ENCODE data around the gene ENDOD1. TPM values are rescaled to one million over a fixed set of nuclear protein-coding genes. Genes with fewer than 3 reads are reported as not detected.

The ENDOD1 gene
- total and polyA plus RNA-seq, 2 experiments from 2014 or later = 0.76 to 4.0 TPM

DNA sequence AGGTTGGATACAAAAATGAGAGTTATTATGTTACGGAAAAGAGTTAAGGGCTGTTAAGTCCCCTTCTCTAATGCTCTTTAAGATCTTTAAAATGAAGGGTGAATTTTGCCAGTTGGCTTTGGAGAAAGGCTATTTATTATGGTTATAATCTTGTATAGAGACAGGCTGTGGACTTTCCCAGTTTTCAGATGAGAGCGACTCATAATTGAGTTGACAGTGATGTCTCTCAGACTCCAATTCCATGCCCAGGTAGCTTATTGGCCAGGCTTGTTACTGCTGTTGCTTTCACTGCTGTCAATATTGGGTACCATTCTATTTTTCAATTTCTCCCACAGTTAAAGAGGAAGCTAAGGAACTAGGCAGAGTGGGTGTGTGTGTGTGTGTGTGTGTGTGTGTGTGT, 13.1 kb downstream of the ENDOD1 start (continued):
- TF ChIP-seq EZH2phosphoT487 (IDR thresholded peaks at IDR 0.05; ENCODE audit: unreplicated experiment) = no peak
- TF ChIP-seq, protein P1, sequence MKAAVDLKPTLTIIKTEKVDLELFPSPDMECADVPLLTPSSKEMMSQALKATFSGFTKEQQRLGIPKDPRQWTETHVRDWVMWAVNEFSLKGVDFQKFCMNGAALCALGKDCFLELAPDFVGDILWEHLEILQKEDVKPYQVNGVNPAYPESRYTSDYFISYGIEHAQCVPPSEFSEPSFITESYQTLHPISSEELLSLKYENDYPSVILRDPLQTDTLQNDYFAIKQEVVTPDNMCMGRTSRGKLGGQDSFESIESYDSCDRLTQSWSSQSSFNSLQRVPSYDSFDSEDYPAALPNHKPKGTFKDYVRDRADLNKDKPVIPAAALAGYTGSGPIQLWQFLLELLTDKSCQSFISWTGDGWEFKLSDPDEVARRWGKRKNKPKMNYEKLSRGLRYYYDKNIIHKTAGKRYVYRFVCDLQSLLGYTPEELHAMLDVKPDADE (IDR thresholded peaks at IDR 0.05) = no peak
- TF ChIP-seq, protein P2, sequence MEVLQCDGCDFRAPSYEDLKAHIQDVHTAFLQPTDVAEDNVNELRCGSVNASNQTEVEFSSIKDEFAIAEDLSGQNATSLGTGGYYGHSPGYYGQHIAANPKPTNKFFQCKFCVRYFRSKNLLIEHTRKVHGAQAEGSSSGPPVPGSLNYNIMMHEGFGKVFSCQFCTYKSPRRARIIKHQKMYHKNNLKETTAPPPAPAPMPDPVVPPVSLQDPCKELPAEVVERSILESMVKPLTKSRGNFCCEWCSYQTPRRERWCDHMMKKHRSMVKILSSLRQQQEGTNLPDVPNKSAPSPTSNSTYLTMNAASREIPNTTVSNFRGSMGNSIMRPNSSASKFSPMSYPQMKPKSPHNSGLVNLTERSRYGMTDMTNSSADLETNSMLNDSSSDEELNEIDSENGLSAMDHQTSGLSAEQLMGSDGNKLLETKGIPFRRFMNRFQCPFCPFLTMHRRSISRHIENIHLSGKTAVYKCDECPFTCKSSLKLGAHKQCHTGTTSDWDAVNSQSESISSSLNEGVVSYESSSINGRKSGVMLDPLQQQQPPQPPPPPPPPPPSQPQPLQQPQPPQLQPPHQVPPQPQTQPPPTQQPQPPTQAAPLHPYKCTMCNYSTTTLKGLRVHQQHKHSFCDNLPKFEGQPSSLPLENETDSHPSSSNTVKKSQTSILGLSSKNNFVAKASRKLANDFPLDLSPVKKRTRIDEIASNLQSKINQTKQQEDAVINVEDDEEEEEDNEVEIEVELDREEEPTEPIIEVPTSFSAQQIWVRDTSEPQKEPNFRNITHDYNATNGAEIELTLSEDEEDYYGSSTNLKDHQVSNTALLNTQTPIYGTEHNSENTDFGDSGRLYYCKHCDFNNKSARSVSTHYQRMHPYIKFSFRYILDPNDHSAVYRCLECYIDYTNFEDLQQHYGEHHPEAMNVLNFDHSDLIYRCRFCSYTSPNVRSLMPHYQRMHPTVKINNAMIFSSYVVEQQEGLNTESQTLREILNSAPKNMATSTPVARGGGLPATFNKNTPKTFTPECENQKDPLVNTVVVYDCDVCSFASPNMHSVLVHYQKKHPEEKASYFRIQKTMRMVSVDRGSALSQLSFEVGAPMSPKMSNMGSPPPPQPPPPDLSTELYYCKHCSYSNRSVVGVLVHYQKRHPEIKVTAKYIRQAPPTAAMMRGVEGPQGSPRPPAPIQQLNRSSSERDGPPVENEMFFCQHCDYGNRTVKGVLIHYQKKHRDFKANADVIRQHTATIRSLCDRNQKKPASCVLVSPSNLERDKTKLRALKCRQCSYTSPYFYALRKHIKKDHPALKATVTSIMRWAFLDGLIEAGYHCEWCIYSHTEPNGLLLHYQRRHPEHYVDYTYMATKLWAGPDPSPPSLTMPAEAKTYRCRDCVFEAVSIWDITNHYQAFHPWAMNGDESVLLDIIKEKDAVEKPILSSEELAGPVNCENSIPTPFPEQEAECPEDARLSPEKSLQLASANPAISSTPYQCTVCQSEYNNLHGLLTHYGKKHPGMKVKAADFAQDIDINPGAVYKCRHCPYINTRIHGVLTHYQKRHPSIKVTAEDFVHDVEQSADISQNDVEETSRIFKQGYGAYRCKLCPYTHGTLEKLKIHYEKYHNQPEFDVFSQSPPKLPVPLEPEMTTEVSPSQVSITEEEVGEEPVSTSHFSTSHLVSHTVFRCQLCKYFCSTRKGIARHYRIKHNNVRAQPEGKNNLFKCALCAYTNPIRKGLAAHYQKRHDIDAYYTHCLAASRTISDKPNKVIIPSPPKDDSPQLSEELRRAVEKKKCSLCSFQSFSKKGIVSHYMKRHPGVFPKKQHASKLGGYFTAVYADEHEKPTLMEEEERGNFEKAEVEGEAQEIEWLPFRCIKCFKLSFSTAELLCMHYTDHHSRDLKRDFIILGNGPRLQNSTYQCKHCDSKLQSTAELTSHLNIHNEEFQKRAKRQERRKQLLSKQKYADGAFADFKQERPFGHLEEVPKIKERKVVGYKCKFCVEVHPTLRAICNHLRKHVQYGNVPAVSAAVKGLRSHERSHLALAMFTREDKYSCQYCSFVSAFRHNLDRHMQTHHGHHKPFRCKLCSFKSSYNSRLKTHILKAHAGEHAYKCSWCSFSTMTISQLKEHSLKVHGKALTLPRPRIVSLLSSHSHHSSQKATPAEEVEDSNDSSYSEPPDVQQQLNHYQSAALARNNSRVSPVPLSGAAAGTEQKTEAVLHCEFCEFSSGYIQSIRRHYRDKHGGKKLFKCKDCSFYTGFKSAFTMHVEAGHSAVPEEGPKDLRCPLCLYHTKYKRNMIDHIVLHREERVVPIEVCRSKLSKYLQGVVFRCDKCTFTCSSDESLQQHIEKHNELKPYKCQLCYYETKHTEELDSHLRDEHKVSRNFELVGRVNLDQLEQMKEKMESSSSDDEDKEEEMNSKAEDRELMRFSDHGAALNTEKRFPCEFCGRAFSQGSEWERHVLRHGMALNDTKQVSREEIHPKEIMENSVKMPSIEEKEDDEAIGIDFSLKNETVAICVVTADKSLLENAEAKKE (CRISPR knock-in tag; IDR thresholded peaks at IDR 0.05) = no peak
- TF ChIP-seq NANOG (IDR thresholded peaks at IDR 0.05; ENCODE audit: borderline replicate concordance) = no peak
- no peak for TF ChIP-seq JUNB (IDR thresholded peaks at IDR 0.05; ENCODE audit: unreplicated experiment)

DNA sequence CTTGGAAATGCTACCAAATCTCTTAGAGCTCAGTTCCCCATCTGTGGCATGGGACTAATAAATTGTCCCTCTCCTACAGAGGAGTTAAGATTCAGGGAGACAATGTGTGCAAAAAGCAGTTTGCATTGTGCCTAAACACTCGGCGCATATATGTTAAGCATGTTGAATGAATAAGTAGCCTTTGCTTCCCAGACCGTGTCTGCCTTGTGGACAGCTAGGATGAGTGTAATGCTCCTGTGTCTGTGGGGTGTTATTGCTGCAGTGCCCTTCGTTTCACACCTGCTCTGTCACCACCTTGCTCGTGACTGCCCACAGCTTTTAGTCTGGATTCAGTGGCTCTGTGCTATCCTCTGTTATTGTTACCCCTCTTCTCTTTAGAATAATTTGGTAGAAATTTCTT, 14.1 kb downstream of the ENDOD1 start:
- H3K27ac ChIP-seq (ENCODE audit: low read depth) = no peak overlapping the region
- H3K4me1 Mint-ChIP-seq = peaks cover 17% of the 10 kb centered on the region
- H3K9me2 ChIP-seq (ENCODE audit: insufficient read depth) = no peaks in the 10 kb centered on the region
- H3K36me3 ChIP-seq (ENCODE audit: insufficient read depth) = no peaks in the 10 kb centered on the region
- no peak overlapping the region for H2AFZ ChIP-seq
- H3K9me3 Mint-ChIP-seq = no peaks in the 10 kb centered on the region
- no peak overlapping the region for H3K4me3 ChIP-seq
- H3K79me2 ChIP-seq (replicated peaks; ENCODE audit: insufficient read depth) = no peaks in the 10 kb centered on the region
- no peaks in the 10 kb centered on the region for H3K36me3 Mint-ChIP-seq (ENCODE audit: low read depth)
- H3K4me2 ChIP-seq = no peak overlapping the region
- DNase-seq (ENCODE audit: low spot score) (no peak), ATAC-seq (no peak)
- no peaks in the 10 kb centered on the region for H4K20me1 ChIP-seq (replicated peaks; ENCODE audit: insufficient read depth)
- peaks cover 13% of the 10 kb centered on the region for H3K27me3 Mint-ChIP-seq (ENCODE audit: insufficient read depth, low read depth, poor library complexity)
- no peak overlapping the region for H3K27ac Mint-ChIP-seq
- H3F3A ChIP-seq (replicated peaks; ENCODE audit: low read depth) = no peaks in the 10 kb centered on the region
- no peaks in the 10 kb centered on the region for H3K27me3 ChIP-seq (ENCODE audit: insufficient read depth)
- H3K4me1 ChIP-seq (ENCODE audit: insufficient read depth) = no peaks in the 10 kb centered on the region; the same call in 1 of the 2 replicates
- no peak overlapping the region for H3K4me3 Mint-ChIP-seq
- no peak for TF ChIP-seq ZNF114 (CRISPR knock-in tag; IDR thresholded peaks at IDR 0.05)
- no peak for TF ChIP-seq EZH2 (IDR thresholded peaks at IDR 0.05; ENCODE audit: low read depth, unreplicated experiment)
- no peak for TF ChIP-seq POLR2AphosphoS5 (IDR thresholded peaks at IDR 0.05; ENCODE audit: low read depth)
- TF ChIP-seq, protein P2 (CRISPR knock-in tag; IDR thresholded peaks at IDR 0.05) = no peak
- no peak for TF ChIP-seq ZNF331 (CRISPR knock-in tag; IDR thresholded peaks at IDR 0.05; ENCODE audit: low read depth)
- no peak for TF ChIP-seq JUNB (IDR thresholded peaks at IDR 0.05; ENCODE audit: unreplicated experiment)
